ENCODE measurements around the gene PPP6R3.

The PPP6R3 gene

GRCh38 chr11:68653486-68654430 lies 193.2 kb downstream of the PPP6R3 start:
- TF ChIP-seq, protein P1, sequence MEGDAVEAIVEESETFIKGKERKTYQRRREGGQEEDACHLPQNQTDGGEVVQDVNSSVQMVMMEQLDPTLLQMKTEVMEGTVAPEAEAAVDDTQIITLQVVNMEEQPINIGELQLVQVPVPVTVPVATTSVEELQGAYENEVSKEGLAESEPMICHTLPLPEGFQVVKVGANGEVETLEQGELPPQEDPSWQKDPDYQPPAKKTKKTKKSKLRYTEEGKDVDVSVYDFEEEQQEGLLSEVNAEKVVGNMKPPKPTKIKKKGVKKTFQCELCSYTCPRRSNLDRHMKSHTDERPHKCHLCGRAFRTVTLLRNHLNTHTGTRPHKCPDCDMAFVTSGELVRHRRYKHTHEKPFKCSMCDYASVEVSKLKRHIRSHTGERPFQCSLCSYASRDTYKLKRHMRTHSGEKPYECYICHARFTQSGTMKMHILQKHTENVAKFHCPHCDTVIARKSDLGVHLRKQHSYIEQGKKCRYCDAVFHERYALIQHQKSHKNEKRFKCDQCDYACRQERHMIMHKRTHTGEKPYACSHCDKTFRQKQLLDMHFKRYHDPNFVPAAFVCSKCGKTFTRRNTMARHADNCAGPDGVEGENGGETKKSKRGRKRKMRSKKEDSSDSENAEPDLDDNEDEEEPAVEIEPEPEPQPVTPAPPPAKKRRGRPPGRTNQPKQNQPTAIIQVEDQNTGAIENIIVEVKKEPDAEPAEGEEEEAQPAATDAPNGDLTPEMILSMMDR (IDR thresholded peaks at IDR 0.05; ENCODE audit: insufficient read depth, low read length, missing control alignments), result no peak
- CTCF ChIA-PET, result no interaction called here
- H3K4me3 ChIP-seq (ENCODE audit: low read depth, low read length), result no peak overlapping the region
- POLR2A ChIA-PET, result no interaction called here
- no peak for DNase-seq (ENCODE audit: low read depth, low spot score)

- DNase-seq (ENCODE audit: low read depth, low spot score), result no peak
- CTCF ChIA-PET, result no interaction called here
- H3K4me3 ChIP-seq (ENCODE audit: low read depth, low read length), result no peak overlapping the region
- POLR2A ChIA-PET, result no interaction called here
- TF ChIP-seq, protein P1 (IDR thresholded peaks at IDR 0.05; ENCODE audit: insufficient read depth, low read length, missing control alignments), result no peak
Measured at GRCh38 chr11:68654978-68655377, 194.4 kb downstream of the PPP6R3 start.

DNA sequence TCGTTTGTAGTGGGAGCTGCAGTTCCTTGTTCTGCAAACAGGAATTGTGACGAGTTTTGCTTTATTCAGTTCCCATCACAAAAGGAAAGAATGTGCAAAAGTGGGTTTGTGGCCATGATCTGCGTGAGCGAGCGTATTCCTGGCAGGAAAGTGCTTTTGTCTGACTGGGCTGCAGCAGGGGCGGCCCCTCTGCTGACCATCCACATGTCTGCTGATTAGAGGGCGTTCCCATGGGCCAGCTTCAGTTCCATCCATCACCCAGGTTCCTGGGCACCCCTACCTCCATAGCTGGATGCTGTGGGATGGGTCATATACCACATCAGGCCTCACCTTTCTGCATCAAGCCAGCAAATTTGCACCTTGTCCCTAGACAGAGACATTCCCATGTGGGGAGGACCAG lies 194.9 kb downstream of the PPP6R3 start:
- CTCF ChIA-PET, result no interaction called here
- H3K4me3 ChIP-seq (ENCODE audit: low read depth, low read length), result no peak overlapping the region
- TF ChIP-seq, protein P1 (IDR thresholded peaks at IDR 0.05; ENCODE audit: insufficient read depth, low read length, missing control alignments), result no peak
- POLR2A ChIA-PET, result no interaction called here
- DNase-seq (ENCODE audit: low read depth, low spot score), result no peak

DNA sequence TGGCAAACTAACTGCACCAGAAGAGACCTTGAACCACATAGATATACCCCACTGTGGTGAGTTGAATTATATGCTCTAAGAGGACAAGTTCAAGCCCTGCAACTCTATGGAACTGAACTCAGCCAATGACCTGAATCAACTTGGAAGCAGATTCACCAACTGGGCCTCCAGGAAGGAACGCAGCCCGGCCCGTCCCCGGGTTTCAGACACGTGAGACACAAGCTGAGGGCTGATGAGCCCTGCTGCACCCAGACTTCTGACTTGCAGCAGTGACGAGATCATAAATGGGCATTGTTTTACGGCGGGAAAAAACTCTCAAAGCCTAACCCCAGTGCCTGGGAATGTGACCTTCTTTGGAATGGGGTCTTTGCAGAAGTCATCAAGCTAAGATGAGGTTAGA lies 195.3 kb downstream of the PPP6R3 start:
- TF ChIP-seq, protein P1 (IDR thresholded peaks at IDR 0.05; ENCODE audit: insufficient read depth, low read length, missing control alignments), result no peak
- ChIA-PET CTCF (no interaction called here), POLR2A (no interaction called here)

DNA sequence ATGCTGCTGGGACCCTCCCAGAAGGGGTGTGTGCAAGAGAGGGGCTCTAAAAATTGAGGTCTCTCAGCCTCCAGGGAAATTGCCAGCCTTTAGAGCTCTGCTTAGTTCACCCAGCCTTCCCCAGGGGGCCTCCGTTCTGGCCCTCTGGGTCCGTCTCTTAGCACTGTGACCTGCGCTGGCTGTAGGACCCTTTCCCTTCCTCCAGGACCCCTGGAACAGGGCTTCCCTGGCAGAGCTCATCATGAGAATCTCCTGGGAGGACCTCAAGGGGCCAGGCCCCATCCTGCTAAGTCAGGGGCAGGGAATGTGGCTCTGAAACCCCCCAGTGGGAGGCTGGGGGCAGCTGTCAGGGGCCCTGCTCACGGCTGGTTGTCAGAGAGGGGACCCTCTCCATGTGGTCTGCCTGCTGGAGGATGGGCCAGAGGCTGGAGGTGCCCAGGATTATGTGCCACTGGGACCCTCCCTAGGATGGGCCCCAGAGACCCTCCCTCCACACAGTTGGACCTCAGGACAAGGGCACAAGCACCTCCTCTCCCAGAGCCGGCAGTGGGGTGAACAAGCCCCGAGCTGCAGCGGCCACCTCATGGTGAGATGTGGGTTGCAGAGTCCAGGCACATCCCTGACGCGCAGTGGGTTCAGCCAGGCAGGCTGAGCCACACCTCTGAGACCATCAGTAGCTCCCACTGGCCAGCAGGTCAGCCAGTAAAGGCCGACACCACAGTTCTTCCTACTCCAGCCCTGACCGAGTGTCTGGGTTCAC lies 196.6 kb downstream of the PPP6R3 start:
- TF ChIP-seq, protein P1 (IDR thresholded peaks at IDR 0.05; ENCODE audit: insufficient read depth, low read length, missing control alignments), result no peak
- CTCF ChIA-PET, result no interaction called here
- H3K4me3 ChIP-seq (ENCODE audit: low read depth, low read length), result no peak overlapping the region
- POLR2A ChIA-PET, result no interaction called here
- DNase-seq (ENCODE audit: low read depth, low spot score), result no peak

More for the DNA sequence above, 195.3 kb downstream of the PPP6R3 start:
- no peak for DNase-seq (ENCODE audit: low read depth, low spot score)
- no peak overlapping the region for H3K4me3 ChIP-seq (ENCODE audit: low read depth, low read length)

GRCh38 chr11:68658097-68658496 lies 197.5 kb downstream of the PPP6R3 start:
- no peak for DNase-seq (ENCODE audit: low read depth, low spot score)
- ChIA-PET POLR2A (no interaction called here), CTCF (no interaction called here)
- no peak overlapping the region for H3K4me3 ChIP-seq (ENCODE audit: low read depth, low read length)
- TF ChIP-seq, protein P1 (IDR thresholded peaks at IDR 0.05; ENCODE audit: insufficient read depth, low read length, missing control alignments), result no peak
